Endothelial cell of umbilical vein (primary cell): Measurements from ENCODE around the gene RNF168. TPM values are rescaled to one million over a fixed set of nuclear protein-coding genes. Genes with fewer than 3 reads are reported as not detected.
A peak's percentile ranks its signal among the peaks of the same experiment; 100 is the strongest.

Experiments used
- BruUV-seq: library from RNA; stranded (reverse); fragments of 400-500 nt; replicated peaks from 2 replicates; lab custom pipeline; 2021; lab: Mats Ljungman, UMichigan
- CTCF ChIA-PET: fragments of 300-600, 350-600 bp; sonication (Branson Sonifier 250); formaldehyde crosslinking; loops from one replicate; lab custom pipeline; 2021; ENCODE audit warnings: antibody characterized with exemption, inconsistent platforms; lab: Charles Lee
- POLR2A ChIA-PET: fragments of 300-600, 350-600 bp; sonication (Branson Sonifier 250); formaldehyde crosslinking; loops from one replicate; lab custom pipeline; 2021; ENCODE audit warnings: antibody characterized with exemption, inconsistent platforms; lab: Charles Lee
- DNase-seq: peaks from one replicate; pipeline ENCODE4 v3.0.0-alpha.2; 2011; ENCODE audit warnings: low read depth, low spot score
- FAIRE-seq: peaks from 2 replicates; lab custom pipeline; 2011; peaks lifted over from hg19 to GRCh38; lab: Jason Lieb, UNC
- H2AFZ ChIP-seq: 2 replicates; pipeline ENCODE4 v1.6.0; 2012; ENCODE audit warnings: low read depth, low read length, control low read depth, inconsistent platforms
- H3K27ac ChIP-seq: 2 replicates; pipeline ENCODE4 v1.5.1; 2011; ENCODE audit warnings: low read depth, mild to moderate bottlenecking, control low read depth, low read length, moderate library complexity; ENCODE audit not compliant: insufficient read depth
- H3K27me3 ChIP-seq, 2 experiments: 2 replicates each; pipeline versions ENCODE4 v1.6.0 to v1.6.1; 2011; ENCODE audit warnings: low read length in 2 of 2, mixed read lengths in 1 of 2; ENCODE audit not compliant: control insufficient read depth in 2 of 2, insufficient read depth in 2 of 2
- H3K36me3 ChIP-seq, 2 experiments: 2 replicates in 1 of 2; 3 replicates in 1 of 2; pipeline ENCODE4 v1.5.1; 2011; ENCODE audit warnings: low read length in 2 of 2, mild to moderate bottlenecking in 1 of 2, moderate library complexity in 1 of 2; ENCODE audit not compliant: control insufficient read depth in 2 of 2, insufficient read depth in 2 of 2; ENCODE audit errors: extremely low read depth in 1 of 2
- H3K4me1 ChIP-seq: 3 replicates; pipeline ENCODE4 v1.5.1; 2011; ENCODE audit warnings: mild to moderate bottlenecking, low read length; ENCODE audit not compliant: control insufficient read depth, insufficient read depth; ENCODE audit errors: extremely low read depth
- H3K4me2 ChIP-seq: 2 replicates; pipeline ENCODE4 v1.6.1; 2011; ENCODE audit warnings: low read length, control low read depth, mixed read lengths; ENCODE audit not compliant: insufficient read depth
- H3K4me3 ChIP-seq, 3 experiments: fragments of 200-600 bp in 1 of 3; sonication (generic), shearing (Covaris generic) in 1 of 3; replicated peaks in 1 of 3; 2 replicates each; pipeline ENCODE4 v1.5.1; 2011 to 2016; ENCODE audit warnings: control low read depth in 3 of 3, low read length in 3 of 3, mild to moderate bottlenecking in 2 of 3, inconsistent platforms in 1 of 3, low read depth in 1 of 3, moderate library complexity in 1 of 3; ENCODE audit not compliant: insufficient read depth in 1 of 3
- H3K79me2 ChIP-seq: 2 replicates; pipeline ENCODE4 v1.6.0; 2012; ENCODE audit warnings: low read length, inconsistent platforms; ENCODE audit not compliant: control insufficient read depth, insufficient read depth
- H3K9ac ChIP-seq: replicated peaks from 2 replicates; pipeline ENCODE3; 2011; ENCODE audit warnings: low read length, control low read depth; ENCODE audit not compliant: insufficient read depth; ENCODE audit errors: extremely low read depth
- H3K9me1 ChIP-seq: replicated peaks from 3 replicates; pipeline ENCODE4 v1.6.0; 2011; ENCODE audit warnings: mild to moderate bottlenecking, low read length; ENCODE audit not compliant: control insufficient read depth, insufficient read depth; ENCODE audit errors: extremely low read depth
- H3K9me3 ChIP-seq: replicated peaks from 2 replicates; pipeline ENCODE4 v1.5.1; 2012; ENCODE audit warnings: low read length, inconsistent platforms; ENCODE audit not compliant: control insufficient read depth, insufficient read depth
- H4K20me1 ChIP-seq: replicated peaks from 2 replicates; pipeline ENCODE3; 2011; ENCODE audit warnings: mild to moderate bottlenecking, low read length; ENCODE audit not compliant: control insufficient read depth, insufficient read depth; ENCODE audit errors: extremely low read depth
- CTCF ChIP-seq, 2 donors: IDR thresholded peaks; 1 replicate in 1 of 2; 2 replicates in 1 of 2; pipeline ENCODE4 v1.5.1; 2011; ENCODE audit warnings: low read length in 2 of 2, mild to moderate bottlenecking in 2 of 2, moderate library complexity in 2 of 2, control low read depth in 1 of 2, inconsistent platforms in 1 of 2, low read depth in 1 of 2; ENCODE audit not compliant: insufficient read depth in 1 of 2; ENCODE audit errors: extremely low read depth in 1 of 2
- EZH2 ChIP-seq: IDR thresholded peaks from 2 replicates; pipeline ENCODE4 v1.6.1; 2012; ENCODE audit warnings: borderline replicate concordance, low read depth, mild to moderate bottlenecking, moderate library complexity, low read length, inconsistent platforms; ENCODE audit not compliant: severe bottlenecking
- FOS ChIP-seq: IDR thresholded peaks from 2 replicates; pipeline ENCODE4 v1.6.1; 2011; ENCODE audit warnings: mild to moderate bottlenecking, low read length, moderate library complexity, borderline replicate concordance; ENCODE audit not compliant: insufficient read depth
- GATA2 ChIP-seq: IDR thresholded peaks from 2 replicates; pipeline ENCODE4 v1.7.0; 2011; ENCODE audit warnings: low read depth, mild to moderate bottlenecking, moderate library complexity, mixed read lengths, low read length; ENCODE audit not compliant: insufficient read length, insufficient read depth
- JUN ChIP-seq: IDR thresholded peaks from 2 replicates; pipeline ENCODE4 v1.6.1; 2011; ENCODE audit warnings: borderline replicate concordance, low read depth; ENCODE audit not compliant: insufficient read length, insufficient read depth
- MYC ChIP-seq: IDR thresholded peaks from one replicate; pipeline ENCODE4 v1.6.1; 2011; ENCODE audit warnings: mild to moderate bottlenecking, low read depth, low read length
- POLR2A ChIP-seq: IDR thresholded peaks from 2 replicates; pipeline ENCODE4 v1.6.1; 2012; ENCODE audit warnings: low read depth, mild to moderate bottlenecking, control low read depth, low read length
- POLR2AphosphoS5 ChIP-seq: IDR thresholded peaks from 2 replicates; pipeline ENCODE4 v1.6.1; 2012; ENCODE audit warnings: low read depth, mild to moderate bottlenecking, control low read depth, low read length, moderate library complexity; ENCODE audit not compliant: insufficient read depth
- dilution Hi-C: fragments of 300-500 bp; cut with MboI; formaldehyde crosslinking; loops from one replicate; pipeline ENCODE4 v1.15.0; 2019; ENCODE audit warnings: low sequenced_read_pairs; ENCODE audit not compliant: extremely low pct_ligation_motif_present
- intact Hi-C: fragments of 100-400 bp; cut with micrococcal nuclease; formaldehyde crosslinking; loops from one replicate; pipeline ENCODE4 v1.10.0; 2022
- polyA plus RNA-seq, 4 experiments: library from polyadenylated mRNA; depleted of rRNA in 3 of 4; stranded (reverse) in 3 of 4; unstranded in 1 of 4; fragments of >200 nt; gene quantifications; 2 replicates each; pipeline versions ENCODE4 v1.2.1 to v1.2.3, GENCODE V29; 2011 to 2012; ENCODE audit warnings: missing spikeins in 1 of 4
- total RNA-seq: library from RNA; stranded (reverse); gene quantifications from 2 replicates; pipeline ENCODE4 v1.2.3, GENCODE V29; 2021
- TF ChIP-seq, protein P1 (sequence below): IDR thresholded peaks from 2 replicates; pipeline ENCODE4 v1.6.1; 2011; ENCODE audit not compliant: insufficient read depth, insufficient read length

The RNF168 gene
- total and polyA plus RNA-seq, 2 donors (not counting 3 experiments of a cell fraction or from before 2014, with no cell fraction given): 4.0 to 32.9 TPM

DNA sequence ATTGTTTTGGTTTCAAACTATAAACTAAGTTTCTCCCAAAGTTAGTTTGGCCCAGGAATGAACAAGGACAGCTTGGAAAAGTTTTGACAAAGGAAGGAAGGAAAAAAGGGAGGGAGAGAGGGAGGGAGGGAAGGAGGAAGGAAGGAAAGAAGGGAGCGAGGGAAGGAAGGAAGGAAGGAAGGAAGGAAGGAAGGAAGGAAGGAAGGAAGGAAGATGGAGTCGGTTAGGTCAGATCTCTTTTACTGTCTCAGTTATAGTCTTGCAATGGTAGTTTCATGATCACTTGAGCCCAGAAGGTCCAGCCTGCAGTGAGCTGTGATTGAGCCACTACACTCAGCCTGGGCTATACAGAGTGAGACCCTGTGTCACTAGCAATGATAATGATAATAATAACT, 59.1 kb downstream of the RNF168 start:
- intact Hi-C loops: no loop called here
- H3K27ac ChIP-seq: no peak overlapping the region
- no peaks in the 10 kb centered on the region for H3K9me3 ChIP-seq
- no peaks in the 10 kb centered on the region for H3K79me2 ChIP-seq
- no TSS peak for BruUV-seq
- TF ChIP-seq GATA2: no peak
- no peak for TF ChIP-seq CTCF (IDR thresholded peaks at IDR 0.05; ENCODE audit: extremely low read depth in 1 of 2, insufficient read depth in 1 of 2, low read depth in 1 of 2, low read length in 2 of 2)
- TF ChIP-seq FOS: no peak
- TF ChIP-seq JUN: no peak
- no peak for TF ChIP-seq POLR2AphosphoS5
- no peak for TF ChIP-seq POLR2A
- TF ChIP-seq, protein P1, sequence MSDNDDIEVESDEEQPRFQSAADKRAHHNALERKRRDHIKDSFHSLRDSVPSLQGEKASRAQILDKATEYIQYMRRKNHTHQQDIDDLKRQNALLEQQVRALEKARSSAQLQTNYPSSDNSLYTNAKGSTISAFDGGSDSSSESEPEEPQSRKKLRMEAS: no peak
- TF ChIP-seq MYC: no peak
- no peak for TF ChIP-seq EZH2
- ChIA-PET CTCF (interaction anchor here (1.3 kb wide), 1 partner anchor 12 kb away, joined by 4 read pairs; no protein-coding TSS in a partner anchor), POLR2A (interaction anchor here (0.6 kb wide), 1 partner anchor 45 kb away, joined by 3 read pairs; no protein-coding TSS in a partner anchor)
- H3K27me3 ChIP-seq: no peaks in the 10 kb centered on the region
- H3K9me1 ChIP-seq: no peaks in the 10 kb centered on the region
- no peaks in the 10 kb centered on the region for H3K36me3 ChIP-seq
- no peak overlapping the region for H2AFZ ChIP-seq
- H3K9ac ChIP-seq: no peak overlapping the region
- dilution Hi-C loops: loop anchor here (10.0 kb wide), 1 partner anchor 170 kb away; no protein-coding TSS in a partner anchor
- H3K4me1 ChIP-seq: no peaks in the 10 kb centered on the region
- FAIRE-seq (peak; percentile 67), DNase-seq (no peak)
- H4K20me1 ChIP-seq: no peaks in the 10 kb centered on the region
- H3K4me3 ChIP-seq: no peak overlapping the region
- no peak overlapping the region for H3K4me2 ChIP-seq
